ENCODE results near the gene KRTAP1-5. TPM values are rescaled to one million over a fixed set of nuclear protein-coding genes. Genes with fewer than 3 reads are reported as not detected.

The KRTAP1-5 gene
- total RNA-seq, 6 experiments from 2014 or later, result not detected

DNA sequence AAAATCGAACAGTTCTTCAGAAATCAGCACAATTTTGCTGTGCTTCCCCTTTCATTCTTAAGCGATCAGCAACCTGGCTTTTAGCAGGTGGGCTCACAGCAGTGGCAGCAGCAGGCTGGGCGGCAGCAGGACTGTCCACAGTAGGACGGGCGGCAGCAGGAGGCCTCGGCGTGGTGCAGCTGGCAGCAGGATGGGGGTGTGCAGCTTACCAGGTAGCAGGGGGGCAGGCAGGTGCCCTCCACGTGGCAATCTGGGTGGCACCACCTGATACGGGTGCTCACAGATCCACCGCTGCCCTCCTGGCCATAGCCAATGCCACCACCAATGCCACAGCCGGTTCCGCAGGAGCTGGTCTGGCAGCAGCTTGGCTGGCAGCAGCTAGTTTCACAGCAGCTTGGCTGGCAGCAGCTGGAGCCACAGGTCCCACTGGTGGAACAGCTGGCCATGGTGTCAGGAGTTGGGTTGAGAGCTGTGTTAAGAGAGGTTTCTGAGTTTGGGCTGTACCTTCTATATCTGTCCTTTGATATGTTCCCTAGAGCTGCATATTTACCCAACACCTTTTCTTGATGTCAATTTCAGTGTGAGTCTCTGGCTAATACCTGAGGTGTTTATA, 2.7 kb upstream of the KRTAP1-5 start, which contains the start of gene KRTAP1-4:
KRTAP1-4 (minus strand) TSS at position 563 of the 613 bp plus-strand sequence; CDS start at position 446, 117 bp downstream.
- DNase-seq (no peak), ATAC-seq (peak in 1 of 4 donors; percentile 20)
- TF ChIP-seq POLR2A (IDR thresholded peaks at IDR 0.05), result no peak
- TF ChIP-seq, protein P1, sequence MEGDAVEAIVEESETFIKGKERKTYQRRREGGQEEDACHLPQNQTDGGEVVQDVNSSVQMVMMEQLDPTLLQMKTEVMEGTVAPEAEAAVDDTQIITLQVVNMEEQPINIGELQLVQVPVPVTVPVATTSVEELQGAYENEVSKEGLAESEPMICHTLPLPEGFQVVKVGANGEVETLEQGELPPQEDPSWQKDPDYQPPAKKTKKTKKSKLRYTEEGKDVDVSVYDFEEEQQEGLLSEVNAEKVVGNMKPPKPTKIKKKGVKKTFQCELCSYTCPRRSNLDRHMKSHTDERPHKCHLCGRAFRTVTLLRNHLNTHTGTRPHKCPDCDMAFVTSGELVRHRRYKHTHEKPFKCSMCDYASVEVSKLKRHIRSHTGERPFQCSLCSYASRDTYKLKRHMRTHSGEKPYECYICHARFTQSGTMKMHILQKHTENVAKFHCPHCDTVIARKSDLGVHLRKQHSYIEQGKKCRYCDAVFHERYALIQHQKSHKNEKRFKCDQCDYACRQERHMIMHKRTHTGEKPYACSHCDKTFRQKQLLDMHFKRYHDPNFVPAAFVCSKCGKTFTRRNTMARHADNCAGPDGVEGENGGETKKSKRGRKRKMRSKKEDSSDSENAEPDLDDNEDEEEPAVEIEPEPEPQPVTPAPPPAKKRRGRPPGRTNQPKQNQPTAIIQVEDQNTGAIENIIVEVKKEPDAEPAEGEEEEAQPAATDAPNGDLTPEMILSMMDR (IDR thresholded peaks at IDR 0.05), result no peak
- intact Hi-C loops (cut with DNase I), result no loop called here
- Histone ChIP-seq H3K4me3 (no peak within 1 kb of the TSS), H3K27me3 (no peaks in the 10 kb centered on the region), H3K27ac (no peak within 1 kb of the TSS), H3K4me1 (no peaks in the 10 kb centered on the region), H3K36me3 (no peaks in the 10 kb centered on the region), H3K9me3 (no peaks in the 10 kb centered on the region)
- WGBS (ENCODE audit: insufficient coverage, low coverage, low lambda C conversion rate, missing lambda C conversion rate), result 50% methylated on average over 6 of the region's 12 CpGs

- no peaks in the 10 kb centered on the region for H3K36me3 ChIP-seq
- TF ChIP-seq, protein P1 (IDR thresholded peaks at IDR 0.05), result no peak
- no peak for TF ChIP-seq POLR2A (IDR thresholded peaks at IDR 0.05)
- H3K27me3 ChIP-seq, result no peaks in the 10 kb centered on the region
- no peaks in the 10 kb centered on the region for H3K9me3 ChIP-seq
- WGBS (ENCODE audit: insufficient coverage, low coverage, low lambda C conversion rate, missing lambda C conversion rate), result 40% methylated on average over 3 of the region's 3 CpGs
- intact Hi-C loops (cut with DNase I), result no loop called here
- H3K4me1 ChIP-seq, result no peaks in the 10 kb centered on the region
- ATAC-seq (no peak), DNase-seq (no peak)
- no peak overlapping the region for H3K27ac ChIP-seq
- no peak overlapping the region for H3K4me3 ChIP-seq
Measured at GRCh38 chr17:41024697-41025096, 2.3 kb downstream of the KRTAP1-5 start.

GRCh38 chr17:41020336-41020735, 6.7 kb downstream of the KRTAP1-5 start:
- Histone ChIP-seq H3K4me3 (no peak overlapping the region), H3K9me3 (no peaks in the 10 kb centered on the region), H3K27me3 (no peaks in the 10 kb centered on the region), H3K27ac (no peak overlapping the region), H3K36me3 (no peaks in the 10 kb centered on the region), H3K4me1 (no peaks in the 10 kb centered on the region)
- ATAC-seq (no peak), DNase-seq (no peak)
- intact Hi-C loops (cut with DNase I), result no loop called here
- TF ChIP-seq POLR2A (IDR thresholded peaks at IDR 0.05), result no peak
- TF ChIP-seq, protein P1 (IDR thresholded peaks at IDR 0.05), result no peak

DNA sequence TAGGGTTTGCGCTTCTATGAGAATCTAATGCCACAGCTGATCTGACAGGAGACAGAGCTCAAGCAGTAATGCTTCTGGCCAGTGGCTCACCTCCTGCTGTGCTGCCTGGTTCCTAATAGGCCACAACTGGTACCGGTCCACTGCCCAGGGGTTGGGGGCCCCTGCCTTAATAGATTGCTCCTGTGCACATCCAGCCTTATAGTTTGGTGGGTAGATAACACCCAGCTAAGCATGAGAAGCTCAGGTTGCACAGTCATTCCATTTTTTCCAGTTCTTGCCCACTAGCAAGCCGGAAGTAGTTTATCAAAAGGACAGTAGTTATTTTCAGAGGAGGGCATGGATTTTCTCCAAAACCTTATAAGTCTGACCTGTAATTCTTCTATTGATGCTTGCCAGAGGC, 7.6 kb downstream of the KRTAP1-5 start:
- ATAC-seq (no peak), DNase-seq (no peak)
- no peaks in the 10 kb centered on the region for H3K36me3 ChIP-seq
- no peak for TF ChIP-seq POLR2A (IDR thresholded peaks at IDR 0.05)
- TF ChIP-seq, protein P1 (IDR thresholded peaks at IDR 0.05), result no peak
- WGBS (ENCODE audit: insufficient coverage, low coverage, low lambda C conversion rate, missing lambda C conversion rate), result 95% methylated on average over 2 of the region's 3 CpGs
- no peaks in the 10 kb centered on the region for H3K9me3 ChIP-seq
- no peaks in the 10 kb centered on the region for H3K4me1 ChIP-seq
- H3K27me3 ChIP-seq, result no peaks in the 10 kb centered on the region
- no peak overlapping the region for H3K27ac ChIP-seq
- intact Hi-C loops (cut with DNase I), result no loop called here
- no peak overlapping the region for H3K4me3 ChIP-seq

GRCh38 chr17:41018541-41018940, 8.5 kb downstream of the KRTAP1-5 start:
- DNase-seq (no peak), ATAC-seq (no peak)
- Histone ChIP-seq H3K4me1 (no peaks in the 10 kb centered on the region), H3K27ac (no peak overlapping the region), H3K27me3 (no peaks in the 10 kb centered on the region), H3K9me3 (no peaks in the 10 kb centered on the region), H3K36me3 (no peaks in the 10 kb centered on the region), H3K4me3 (no peak overlapping the region)
- TF ChIP-seq POLR2A (IDR thresholded peaks at IDR 0.05), result no peak
- TF ChIP-seq, protein P1 (IDR thresholded peaks at IDR 0.05), result no peak
- intact Hi-C loops (cut with DNase I), result no loop called here
- WGBS (ENCODE audit: insufficient coverage, low coverage, low lambda C conversion rate, missing lambda C conversion rate), result 75% methylated on average over 3 of the region's 3 CpGs
